Spleen (tissue), 7 donors: ENCODE results near the gene TRIM14.

Experiments
- POLR2A ChIP-seq, 3 donors: fragments of 450-650 bp; IDR thresholded peaks; one replicate each; pipeline ENCODE4 v1.5.1; 2017; ENCODE audit warnings: antibody characterized with exemption in 3 of 3, mild to moderate bottlenecking in 1 of 3
- POLR2AphosphoS5 ChIP-seq, 3 donors: sonication (generic); formaldehyde crosslinking; IDR thresholded peaks; one replicate each; pipeline ENCODE4 v1.5.1; 2017; ENCODE audit warnings: antibody characterized with exemption in 3 of 3
- TF ChIP-seq, protein P1 (sequence below), 11 experiments: fragments of 200-600 bp in 7 of 11; fragments of 450-650 bp in 4 of 11; sonication (generic) in 4 of 11; IDR thresholded peaks in 8 of 11; conservative IDR thresholded peaks in 3 of 11; 1 replicate in 7 of 11; 2 replicates in 4 of 11; pipeline versions ENCODE4 v1.4.0 to v1.8.0; 2016 to 2021; ENCODE audit warnings: antibody characterized with exemption in 11 of 11, inconsistent platforms in 4 of 11, mild to moderate bottlenecking in 1 of 11
- donor health status: DM: no; HTN: no; CAD: no; lungs with moderate emphysema.
- donor health status: DM: no; HTN: no; CAD: no.
- donor health status: DM: no; HTN: no; CAD: no.

DNA sequence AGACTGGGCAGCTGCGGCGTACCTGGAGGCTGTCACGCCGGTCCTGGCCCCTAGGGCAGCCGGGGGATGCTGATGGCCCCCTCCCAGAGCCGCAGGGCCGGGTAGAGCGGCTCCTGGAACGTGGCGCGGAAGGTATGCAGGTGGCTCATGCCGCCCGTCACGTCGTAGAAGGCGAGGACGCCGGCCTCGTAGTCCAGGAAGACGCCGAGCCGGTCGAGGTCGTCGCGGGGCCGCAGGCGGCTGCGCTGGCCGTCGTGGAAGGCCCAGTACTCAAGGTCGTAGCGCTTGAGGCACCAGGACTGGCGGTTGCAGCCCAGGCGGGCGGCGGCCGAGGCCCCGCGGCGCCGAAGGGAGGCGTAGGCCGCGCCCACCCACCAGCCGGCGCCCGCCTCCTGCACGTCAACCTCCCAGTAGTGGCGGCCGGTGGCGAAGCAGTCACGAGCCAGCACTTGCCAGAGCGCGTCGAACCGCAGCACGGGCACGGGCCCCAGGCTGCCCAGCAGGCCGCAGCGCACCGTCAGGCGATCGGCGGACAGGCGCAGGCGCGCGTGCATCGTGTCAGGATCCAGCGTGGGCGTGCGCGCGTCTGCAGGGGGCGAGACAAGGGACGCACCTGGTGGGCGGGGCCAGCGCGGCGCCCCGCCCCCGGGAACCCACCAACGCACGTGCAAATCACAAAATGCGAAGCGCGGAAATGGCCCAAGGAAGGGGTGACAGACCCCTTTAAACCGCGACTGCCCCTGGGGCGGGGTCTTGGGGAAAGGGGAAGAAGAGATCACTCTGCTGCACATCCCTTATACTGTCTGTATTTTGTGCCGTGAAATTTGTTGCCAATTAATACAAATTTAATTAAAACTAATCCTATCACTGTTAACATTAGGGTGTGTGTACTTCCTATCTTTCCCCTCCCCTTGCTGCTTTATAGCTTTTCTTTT is 31.3 kb downstream of the TRIM14 start:
- TF ChIP-seq POLR2A (IDR thresholded peaks at IDR 0.05) (no peak), POLR2AphosphoS5 (IDR thresholded peaks at IDR 0.05) (peak; percentile 32 to 76 (median 61))
- TF ChIP-seq, protein P1, sequence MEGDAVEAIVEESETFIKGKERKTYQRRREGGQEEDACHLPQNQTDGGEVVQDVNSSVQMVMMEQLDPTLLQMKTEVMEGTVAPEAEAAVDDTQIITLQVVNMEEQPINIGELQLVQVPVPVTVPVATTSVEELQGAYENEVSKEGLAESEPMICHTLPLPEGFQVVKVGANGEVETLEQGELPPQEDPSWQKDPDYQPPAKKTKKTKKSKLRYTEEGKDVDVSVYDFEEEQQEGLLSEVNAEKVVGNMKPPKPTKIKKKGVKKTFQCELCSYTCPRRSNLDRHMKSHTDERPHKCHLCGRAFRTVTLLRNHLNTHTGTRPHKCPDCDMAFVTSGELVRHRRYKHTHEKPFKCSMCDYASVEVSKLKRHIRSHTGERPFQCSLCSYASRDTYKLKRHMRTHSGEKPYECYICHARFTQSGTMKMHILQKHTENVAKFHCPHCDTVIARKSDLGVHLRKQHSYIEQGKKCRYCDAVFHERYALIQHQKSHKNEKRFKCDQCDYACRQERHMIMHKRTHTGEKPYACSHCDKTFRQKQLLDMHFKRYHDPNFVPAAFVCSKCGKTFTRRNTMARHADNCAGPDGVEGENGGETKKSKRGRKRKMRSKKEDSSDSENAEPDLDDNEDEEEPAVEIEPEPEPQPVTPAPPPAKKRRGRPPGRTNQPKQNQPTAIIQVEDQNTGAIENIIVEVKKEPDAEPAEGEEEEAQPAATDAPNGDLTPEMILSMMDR (IDR thresholded peaks at IDR 0.05 in 8 of 11, conservative IDR thresholded peaks at IDR 0.05 in 3 of 11): peak in 2 of 11 experiments; percentile 7 to 26
